CD14-positive monocyte (primary cell): ENCODE data around the gene PREX1. TPM values are rescaled to one million over a fixed set of nuclear protein-coding genes. Genes with fewer than 3 reads are reported as not detected.

Source experiments
- DNase-seq, 3 donors: peaks; one replicate each; pipeline ENCODE4 v3.0.0-alpha.2; 2011 to 2022
- H2AFZ ChIP-seq: 2 replicates; pipeline ENCODE4 v1.6.0; 2012; ENCODE audit warnings: mild to moderate bottlenecking, low read depth, low read length, inconsistent platforms; ENCODE audit not compliant: insufficient read depth, poor library complexity, severe bottlenecking
- H3K27ac ChIP-seq, 2 donors: 1 replicate in 1 of 2; 2 replicates in 1 of 2; pipeline ENCODE4 v1.5.1; 2012 to 2013; ENCODE audit warnings: low read length in 2 of 2, control low read depth in 1 of 2, inconsistent platforms in 1 of 2, low read depth in 1 of 2, mild to moderate bottlenecking in 1 of 2
- H3K27me3 ChIP-seq, 2 donors: one replicate each; pipeline versions ENCODE4 v1.6.0 to v1.6.1; 2011 to 2013; ENCODE audit warnings: low read length in 2 of 2; ENCODE audit not compliant: control insufficient read depth in 2 of 2, insufficient read depth in 2 of 2
- H3K36me3 ChIP-seq, 2 donors: replicated peaks in 1 of 2; 1 replicate in 1 of 2; 2 replicates in 1 of 2; pipeline versions ENCODE4 v1.5.1 to v1.6.1; 2012 to 2013; ENCODE audit warnings: low read length in 2 of 2, control low read depth in 1 of 2, inconsistent platforms in 1 of 2, mild to moderate bottlenecking in 1 of 2; ENCODE audit not compliant: insufficient read depth in 2 of 2, control insufficient read depth in 1 of 2
- H3K4me1 ChIP-seq, 2 donors: 1 replicate in 1 of 2; 2 replicates in 1 of 2; pipeline versions ENCODE4 v1.5.1 to v1.6.1; 2012 to 2013; ENCODE audit warnings: low read length in 2 of 2, control low read depth in 1 of 2, inconsistent platforms in 1 of 2, mild to moderate bottlenecking in 1 of 2, moderate library complexity in 1 of 2; ENCODE audit not compliant: insufficient read depth in 2 of 2, control insufficient read depth in 1 of 2
- H3K4me2 ChIP-seq: replicated peaks from 2 replicates; pipeline ENCODE3; 2012; ENCODE audit warnings: low read length, moderate library complexity, mild to moderate bottlenecking; ENCODE audit not compliant: poor library complexity, severe bottlenecking; ENCODE audit errors: extremely low read depth
- H3K4me3 ChIP-seq, 3 experiments: fragments of 200-600 bp in 1 of 3; sonication (generic) in 1 of 3; replicated peaks in 1 of 3; 1 replicate in 2 of 3; 2 replicates in 1 of 3; pipeline ENCODE4 v1.5.1; 2011 to 2013; ENCODE audit warnings: low read length in 3 of 3, mild to moderate bottlenecking in 3 of 3, control low read depth in 2 of 3, low read depth in 2 of 3, inconsistent platforms in 1 of 3, moderate library complexity in 1 of 3
- H3K79me2 ChIP-seq: 2 replicates; pipeline ENCODE4 v1.6.0; 2012; ENCODE audit warnings: mild to moderate bottlenecking, control low read depth, inconsistent platforms, low read length, moderate library complexity; ENCODE audit not compliant: insufficient read depth
- H3K9ac ChIP-seq: 2 replicates; pipeline ENCODE4 v1.6.0; 2017; ENCODE audit warnings: low read length, mild to moderate bottlenecking; ENCODE audit not compliant: insufficient read depth, poor library complexity, severe bottlenecking
- H3K9me3 ChIP-seq, 2 donors: replicated peaks in 1 of 2; 1 replicate in 1 of 2; 2 replicates in 1 of 2; pipeline versions ENCODE4 v1.5.1 to v1.6.1; 2012 to 2013; ENCODE audit warnings: low read length in 2 of 2, control low read depth in 1 of 2; ENCODE audit not compliant: control insufficient read depth in 1 of 2, insufficient read depth in 1 of 2
- H4K20me1 ChIP-seq: 2 replicates; pipeline ENCODE4 v1.6.0; 2012; ENCODE audit warnings: mild to moderate bottlenecking, low read length, control low read depth, moderate library complexity; ENCODE audit not compliant: insufficient read depth
- H3K27ac Mint-ChIP-seq, 7 donors: one replicate each; pipeline ENCODE4 v1.8.0; 2020; ENCODE audit warnings: mild to moderate bottlenecking in 7 of 7, mixed read lengths in 7 of 7, moderate library complexity in 6 of 7, inconsistent platforms in 2 of 7
- H3K27me3 Mint-ChIP-seq, 3 donors: one replicate each; pipeline ENCODE4 v1.8.0; 2021 to 2022; ENCODE audit warnings: low read depth in 3 of 3, mild to moderate bottlenecking in 3 of 3, mixed read lengths in 3 of 3, moderate library complexity in 3 of 3, inconsistent platforms in 1 of 3
- H3K36me3 Mint-ChIP-seq, 2 donors: one replicate each; pipeline ENCODE4 v1.8.0; 2020; ENCODE audit warnings: mixed read lengths in 2 of 2, inconsistent platforms in 1 of 2, mild to moderate bottlenecking in 1 of 2
- H3K4me1 Mint-ChIP-seq: one replicate; pipeline ENCODE4 v1.8.0; 2020; ENCODE audit warnings: mild to moderate bottlenecking, mixed read lengths
- H3K4me3 Mint-ChIP-seq, 2 donors: one replicate each; pipeline ENCODE4 v1.8.0; 2020; ENCODE audit warnings: mild to moderate bottlenecking in 2 of 2, mixed read lengths in 2 of 2, moderate library complexity in 1 of 2
- H3K9me3 Mint-ChIP-seq, 7 donors: one replicate each; pipeline ENCODE4 v1.8.0; 2020 to 2022; ENCODE audit warnings: mixed read lengths in 7 of 7, mild to moderate bottlenecking in 6 of 7, moderate library complexity in 6 of 7, inconsistent platforms in 2 of 7
- CTCF ChIP-seq: fragments of 200-600 bp; IDR thresholded peaks from one replicate; pipeline ENCODE4 v1.8.0; 2022; ENCODE audit warnings: antibody characterized with exemption, mild to moderate bottlenecking
- WGBS: methylation state at CpG from one replicate; pipeline ENCODE4 v1.1.5; 2013; ENCODE audit warnings: missing lambda C conversion rate; ENCODE audit not compliant: insufficient coverage; 5-methylcytosine and 5-hydroxymethylcytosine counted together
- intact Hi-C, 2 donors: fragments of 100-400 bp; cut with micrococcal nuclease; formaldehyde crosslinking; loops; one replicate each; pipeline versions ENCODE4 v1.15.0 to v1.15.1; 2023
- polyA plus RNA-seq, 3 donors: library from polyadenylated mRNA; depleted of rRNA in 1 of 3; unstranded in 2 of 3; stranded (reverse) in 1 of 3; fragments of 300-500 nt in 2 of 3; fragments of >200 nt in 1 of 3; fragmentation: Illumina TruSeq in 2 of 3; gene quantifications; 1 replicate in 2 of 3; 2 replicates in 1 of 3; pipeline ENCODE4 v1.2.3, GENCODE V29; 2012 to 2021

The PREX1 gene
- polyA plus RNA-seq, 3 donors: 24.3 to 114 (median 27.5) TPM

GRCh38 chr20:48609491-48609978 lies 218.3 kb downstream of the PREX1 start:
- intact Hi-C loops: no loop called here
- Histone ChIP-seq H3K4me1 (peaks cover under 1% of the 10 kb centered on the region in 2 donors), H3K4me2 (no peak overlapping the region), H3K36me3 (no peaks in the 10 kb centered on the region), H3K27me3 (no peaks in the 10 kb centered on the region), H3K9me3 (no peaks in the 10 kb centered on the region), H4K20me1 (no peaks in the 10 kb centered on the region), H3K27ac (no peak overlapping the region), H3K79me2 (no peaks in the 10 kb centered on the region), H3K4me3 (no peak overlapping the region), H2AFZ (no peak overlapping the region), H3K9ac (no peak overlapping the region)
- Mint-ChIP-seq H3K4me1 (peaks cover 6% of the 10 kb centered on the region), H3K27ac (no peak overlapping the region), H3K9me3 (peaks cover 0 to 3% (median 0%) of the 10 kb centered on the region in 7 donors), H3K4me3 (no peak overlapping the region), H3K27me3 (peaks cover 2 to 13% (median 11%) of the 10 kb centered on the region in 3 donors), H3K36me3 (no peaks in the 10 kb centered on the region)
- WGBS: no CpG with 5 or more reads among the region's 5 CpGs
- no peak for TF ChIP-seq CTCF
- DNase-seq: no peak

GRCh38 chr20:48608756-48609155 lies 219.0 kb downstream of the PREX1 start:
- Histone ChIP-seq H3K4me1 (no peaks in the 10 kb centered on the region), H4K20me1 (no peaks in the 10 kb centered on the region), H3K27me3 (no peaks in the 10 kb centered on the region), H3K36me3 (no peaks in the 10 kb centered on the region), H3K27ac (no peak overlapping the region), H3K4me3 (no peak overlapping the region), H3K9ac (no peak overlapping the region), H3K4me2 (no peak overlapping the region), H3K9me3 (no peaks in the 10 kb centered on the region), H3K79me2 (no peaks in the 10 kb centered on the region), H2AFZ (no peak overlapping the region)
- peaks cover 3 to 12% (median 12%) of the 10 kb centered on the region in 3 donors for H3K27me3 Mint-ChIP-seq
- H3K4me1 Mint-ChIP-seq: peaks cover 5% of the 10 kb centered on the region
- no peak for DNase-seq
- no peak overlapping the region for H3K4me3 Mint-ChIP-seq
- H3K27ac Mint-ChIP-seq: no peak overlapping the region
- no peaks in the 10 kb centered on the region for H3K36me3 Mint-ChIP-seq
- WGBS: 100% methylated on average over 1 of the region's 3 CpGs
- TF ChIP-seq CTCF: no peak
- intact Hi-C loops: no loop called here
- peaks cover 0 to 3% (median 0%) of the 10 kb centered on the region in 7 donors for H3K9me3 Mint-ChIP-seq
